Liver (tissue), 9 donors: ENCODE measurements around the gene PRR13. TPM values are rescaled to one million over a fixed set of nuclear protein-coding genes. Genes with fewer than 3 reads are reported as not detected.
A peak's percentile ranks its signal among the peaks of the same experiment; 100 is the strongest.

Experiments used
- DNase-seq: peaks from one replicate; pipeline ENCODE4 v3.0.0-alpha.2; 2017; ENCODE audit warnings: low spot score
- H3K27ac ChIP-seq, 2 donors: one replicate each; pipeline ENCODE4 v1.7.0; 2013; ENCODE audit warnings: inconsistent platforms in 2 of 2, low read length in 2 of 2, control low read depth in 1 of 2, low read depth in 1 of 2, mild to moderate bottlenecking in 1 of 2
- H3K27me3 ChIP-seq, 4 donors: one replicate each; pipeline versions ENCODE4 v1.6.1 to v1.7.0; 2013; ENCODE audit warnings: low read length in 3 of 4, inconsistent platforms in 1 of 4, mild to moderate bottlenecking in 1 of 4, moderate library complexity in 1 of 4; ENCODE audit not compliant: control insufficient read depth in 4 of 4, insufficient read depth in 4 of 4
- H3K36me3 ChIP-seq, 4 donors: one replicate each; pipeline versions ENCODE4 v1.6.1 to v1.7.0; 2013; ENCODE audit warnings: low read length in 3 of 4, mild to moderate bottlenecking in 3 of 4, low read depth in 1 of 4, moderate library complexity in 1 of 4; ENCODE audit not compliant: control insufficient read depth in 4 of 4, insufficient read depth in 3 of 4
- H3K4me1 ChIP-seq, 4 donors: one replicate each; pipeline versions ENCODE4 v1.6.1 to v1.7.0; 2013; ENCODE audit warnings: low read length in 3 of 4, mild to moderate bottlenecking in 3 of 4, moderate library complexity in 1 of 4; ENCODE audit not compliant: control insufficient read depth in 4 of 4, insufficient read depth in 4 of 4
- H3K4me3 ChIP-seq, 3 donors: one replicate each; pipeline versions ENCODE4 v1.6.1 to v1.7.0; 2013; ENCODE audit warnings: low read length in 3 of 3, control low read depth in 1 of 3, low read depth in 1 of 3, mild to moderate bottlenecking in 1 of 3
- H3K9ac ChIP-seq, 2 donors: one replicate each; pipeline ENCODE4 v1.7.0; 2013; ENCODE audit warnings: low read length in 2 of 2, mild to moderate bottlenecking in 2 of 2, moderate library complexity in 2 of 2, control low read depth in 1 of 2, low read depth in 1 of 2
- H3K9me3 ChIP-seq, 4 donors: one replicate each; pipeline versions ENCODE4 v1.6.1 to v1.7.0; 2013; ENCODE audit warnings: low read length in 3 of 4; ENCODE audit not compliant: control insufficient read depth in 4 of 4
- CTCF ChIP-seq: fragments of 150-350 bp; IDR thresholded peaks from 2 replicates; pipeline ENCODE4 v1.5.1; 2017; ENCODE audit warnings: improper control_type of control experiment, low read depth, low read length; ENCODE audit not compliant: missing input control
- EGR1 ChIP-seq, 2 donors: IDR thresholded peaks; 2 replicates each; pipeline ENCODE4 v1.6.1; 2016 to 2018; ENCODE audit warnings: antibody characterized with exemption in 2 of 2, low read depth in 2 of 2
- FOXA1 ChIP-seq: IDR thresholded peaks from 2 replicates; pipeline ENCODE4 v1.6.1; 2016; ENCODE audit warnings: antibody characterized with exemption
- FOXA2 ChIP-seq: IDR thresholded peaks from 2 replicates; pipeline ENCODE4 v1.6.1; 2016; ENCODE audit warnings: antibody characterized with exemption
- GABPA ChIP-seq, 2 donors: IDR thresholded peaks in 1 of 2; conservative IDR thresholded peaks in 1 of 2; 2 replicates each; pipeline ENCODE4 v1.6.1; 2016; ENCODE audit warnings: antibody characterized with exemption in 2 of 2, mild to moderate bottlenecking in 1 of 2, moderate library complexity in 1 of 2
- HNF4A ChIP-seq, 2 donors: conservative IDR thresholded peaks; 2 replicates each; pipeline ENCODE4 v1.6.1; 2016; ENCODE audit warnings: antibody characterized with exemption in 2 of 2, mild to moderate bottlenecking in 2 of 2
- JUND ChIP-seq, 2 donors: IDR thresholded peaks; 2 replicates each; pipeline ENCODE4 v1.6.1; 2016; ENCODE audit warnings: antibody characterized with exemption in 2 of 2
- MAX ChIP-seq: IDR thresholded peaks from 2 replicates; pipeline ENCODE4 v1.6.1; 2016; ENCODE audit warnings: antibody characterized with exemption
- NR2F2 ChIP-seq: IDR thresholded peaks from 2 replicates; pipeline ENCODE4 v1.6.1; 2016; ENCODE audit warnings: antibody characterized with exemption
- RAD21 ChIP-seq, 2 donors: IDR thresholded peaks; 2 replicates each; pipeline ENCODE4 v1.6.1; 2016; ENCODE audit warnings: antibody characterized with exemption in 2 of 2, mild to moderate bottlenecking in 2 of 2
- RXRA ChIP-seq, 2 donors: IDR thresholded peaks; 2 replicates each; pipeline ENCODE4 v1.6.1; 2017 to 2018; ENCODE audit warnings: antibody characterized with exemption in 2 of 2, mild to moderate bottlenecking in 1 of 2
- SP1 ChIP-seq: IDR thresholded peaks from 2 replicates; pipeline ENCODE4 v1.6.1; 2018; ENCODE audit warnings: antibody characterized with exemption, mild to moderate bottlenecking
- TAF1 ChIP-seq: conservative IDR thresholded peaks from 2 replicates; pipeline ENCODE4 v1.6.1; 2016; ENCODE audit warnings: antibody characterized with exemption, mild to moderate bottlenecking
- YY1 ChIP-seq: IDR thresholded peaks from 2 replicates; pipeline ENCODE4 v1.6.1; 2016; ENCODE audit warnings: antibody characterized with exemption, mild to moderate bottlenecking
- ZBTB33 ChIP-seq: IDR thresholded peaks from 2 replicates; pipeline ENCODE4 v1.6.1; 2016; ENCODE audit warnings: antibody characterized with exemption
- WGBS: extraction: QIAGEN DNeasy Blood & Tissue Kit; methylation state at CpG from one replicate; pipeline ENCODE4 v1.1.7; 2013; 5-methylcytosine and 5-hydroxymethylcytosine counted together
- polyA plus RNA-seq, 2 donors: library from polyadenylated mRNA; stranded (reverse) in 1 of 2; unstranded in 1 of 2; fragments of 200-250 nt in 1 of 2; fragments of >200 nt in 1 of 2; fragmentation: Nextera tagmentation in 1 of 2; extraction: Ambion mirVana in 1 of 2; gene quantifications; one replicate each; pipeline versions ENCODE4 v1.2.1 to v1.2.3, GENCODE V29; 2013 to 2015
- total RNA-seq, 2 donors: library from RNA; depleted of rRNA; stranded (reverse); fragments of >200 nt; gene quantifications; one replicate each; pipeline ENCODE4 v1.2.3, GENCODE V29; 2014
- donor health status: healthy.
- donor health status: healthy.
- donor health status: healthy.
- donor health status: healthy.
- donor health status: healthy.

The PRR13 gene
- total and polyA plus RNA-seq, 4 donors: 18.2 to 107 (median 61.3) TPM

- Histone ChIP-seq H3K36me3 (peaks cover 12 to 37% (median 32%) of the 10 kb centered on the region in 4 donors), H3K9ac (peak overlapping the region; percentile 71 to 92), H3K9me3 (no peaks in the 10 kb centered on the region), H3K27ac (peak overlapping the region; percentile 97 to 98), H3K4me3 (peak overlapping the region; percentile 82 to 86 (median 85)), H3K4me1 (peaks cover 0 to 21% (median 18%) of the 10 kb centered on the region in 4 donors), H3K27me3 (no peaks in the 10 kb centered on the region)
- peak; percentile 86 for DNase-seq
- 2% methylated on average over 80 of the region's 82 CpGs for WGBS
- TF ChIP-seq ZBTB33 (no peak), FOXA2 (no peak), FOXA1 (no peak), RXRA (IDR thresholded peaks at IDR 0.05) (no peak), EGR1 (IDR thresholded peaks at IDR 0.05; ENCODE audit: low read depth in 2 of 2) (no peak), CTCF (no peak), HNF4A (conservative IDR thresholded peaks at IDR 0.05) (no peak), TAF1 (no peak), JUND (IDR thresholded peaks at IDR 0.05) (no peak), NR2F2 (no peak), MAX (no peak), GABPA (IDR thresholded peaks at IDR 0.05 in 1 of 2, conservative IDR thresholded peaks at IDR 0.05 in 1 of 2) (no peak), SP1 (no peak)
Measured at GRCh38 chr12:53452159-53453077, 10.9 kb downstream of the PRR13 start.

GRCh38 chr12:53453953-53454640 lies 12.6 kb downstream of the PRR13 start:
- Histone ChIP-seq H3K4me1 (peaks cover 0 to 21% (median 18%) of the 10 kb centered on the region in 4 donors), H3K27me3 (no peaks in the 10 kb centered on the region), H3K27ac (no peak overlapping the region), H3K36me3 (peaks cover 21 to 47% (median 45%) of the 10 kb centered on the region in 4 donors), H3K4me3 (no peak overlapping the region), H3K9ac (peak overlapping the region in 1 of 2 donors; percentile 92), H3K9me3 (no peaks in the 10 kb centered on the region)
- WGBS: 38% methylated on average over 6 of the region's 6 CpGs
- no peak for TF ChIP-seq FOXA1
- no peak for TF ChIP-seq RAD21 (IDR thresholded peaks at IDR 0.05)
- TF ChIP-seq MAX: no peak
- TF ChIP-seq JUND (IDR thresholded peaks at IDR 0.05): no peak
- TF ChIP-seq CTCF: no peak
- TF ChIP-seq EGR1 (IDR thresholded peaks at IDR 0.05; ENCODE audit: low read depth in 2 of 2): no peak
- no peak for TF ChIP-seq YY1
- no peak for TF ChIP-seq RXRA (IDR thresholded peaks at IDR 0.05)
- no peak for TF ChIP-seq FOXA2
- no peak for DNase-seq
